ENCODE measurements around the gene SHISA9. TPM values are rescaled to one million over a fixed set of nuclear protein-coding genes. Genes with fewer than 3 reads are reported as not detected.

The SHISA9 gene
- total and polyA plus RNA-seq, 8 donors: 0.15 to 1.3 (median 0.38) TPM; not detected in 4

DNA sequence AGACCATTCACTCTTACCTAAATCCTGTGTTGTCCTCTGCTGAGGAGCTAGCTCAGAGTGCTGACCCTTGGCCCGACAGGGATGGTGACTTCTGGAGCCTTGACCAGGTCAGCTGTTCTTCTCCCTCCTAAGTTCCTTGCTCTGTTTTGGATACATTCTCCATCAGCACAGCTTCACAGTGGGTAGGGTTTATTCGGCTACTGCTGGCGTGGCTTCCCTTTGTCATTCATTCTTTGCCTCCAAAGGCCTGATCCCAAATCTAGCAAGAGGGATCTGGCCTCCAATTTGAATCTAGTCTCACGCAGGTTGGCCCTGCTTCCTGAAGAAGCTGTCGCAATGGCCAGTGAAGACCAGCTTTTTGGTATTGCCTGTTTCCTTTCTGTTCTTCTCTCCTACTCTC, 116.6 kb downstream of the SHISA9 start:
- Histone ChIP-seq H3K27ac (no peak overlapping the region), H3K4me3 (no peak overlapping the region), H3K9me3 (no peaks in the 10 kb centered on the region), H3K36me3 (no peaks in the 10 kb centered on the region), H3K27me3 (peaks cover 0 to 3% (median 0%) of the 10 kb centered on the region in 3 donors), H3K4me1 (no peaks in the 10 kb centered on the region)
- 71 to 77% (median 72%) methylated on average over 5 of the region's 5 CpGs for WGBS, 5 donors
- TF ChIP-seq POLR2AphosphoS5 (IDR thresholded peaks at IDR 0.05): no peak
- no peak for TF ChIP-seq POLR2A (IDR thresholded peaks at IDR 0.05)
- TF ChIP-seq, protein P1, sequence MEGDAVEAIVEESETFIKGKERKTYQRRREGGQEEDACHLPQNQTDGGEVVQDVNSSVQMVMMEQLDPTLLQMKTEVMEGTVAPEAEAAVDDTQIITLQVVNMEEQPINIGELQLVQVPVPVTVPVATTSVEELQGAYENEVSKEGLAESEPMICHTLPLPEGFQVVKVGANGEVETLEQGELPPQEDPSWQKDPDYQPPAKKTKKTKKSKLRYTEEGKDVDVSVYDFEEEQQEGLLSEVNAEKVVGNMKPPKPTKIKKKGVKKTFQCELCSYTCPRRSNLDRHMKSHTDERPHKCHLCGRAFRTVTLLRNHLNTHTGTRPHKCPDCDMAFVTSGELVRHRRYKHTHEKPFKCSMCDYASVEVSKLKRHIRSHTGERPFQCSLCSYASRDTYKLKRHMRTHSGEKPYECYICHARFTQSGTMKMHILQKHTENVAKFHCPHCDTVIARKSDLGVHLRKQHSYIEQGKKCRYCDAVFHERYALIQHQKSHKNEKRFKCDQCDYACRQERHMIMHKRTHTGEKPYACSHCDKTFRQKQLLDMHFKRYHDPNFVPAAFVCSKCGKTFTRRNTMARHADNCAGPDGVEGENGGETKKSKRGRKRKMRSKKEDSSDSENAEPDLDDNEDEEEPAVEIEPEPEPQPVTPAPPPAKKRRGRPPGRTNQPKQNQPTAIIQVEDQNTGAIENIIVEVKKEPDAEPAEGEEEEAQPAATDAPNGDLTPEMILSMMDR (IDR thresholded peaks at IDR 0.05): no peak
- no peak for TF ChIP-seq EP300 (IDR thresholded peaks at IDR 0.05)
- no peak for DNase-seq
- intact Hi-C loops (cut with DNase I; ENCODE audit: low total_unique reads): no loop called here

GRCh38 chr16:13021996-13022395, 120.6 kb downstream of the SHISA9 start:
- Histone ChIP-seq H3K27me3 (no peaks in the 10 kb centered on the region), H3K36me3 (no peaks in the 10 kb centered on the region), H3K4me3 (no peak overlapping the region), H3K4me1 (no peaks in the 10 kb centered on the region), H3K27ac (no peak overlapping the region), H3K9me3 (peaks cover 0 to 14% (median 5%) of the 10 kb centered on the region in 4 donors)
- DNase-seq: no peak
- no peak for TF ChIP-seq EP300 (IDR thresholded peaks at IDR 0.05)
- TF ChIP-seq POLR2AphosphoS5 (IDR thresholded peaks at IDR 0.05): no peak
- no peak for TF ChIP-seq POLR2A (IDR thresholded peaks at IDR 0.05)
- TF ChIP-seq, protein P1 (IDR thresholded peaks at IDR 0.05): no peak
- intact Hi-C loops (cut with DNase I; ENCODE audit: low total_unique reads): no loop called here
- 77 to 89% (median 83%) methylated on average over 7 of the region's 7 CpGs for WGBS, 5 donors

- intact Hi-C loops (cut with DNase I; ENCODE audit: low total_unique reads): no loop called here
- H3K4me1 ChIP-seq: no peaks in the 10 kb centered on the region
Observed at GRCh38 chr16:13029786-13030185, 128.4 kb downstream of the SHISA9 start.

DNA sequence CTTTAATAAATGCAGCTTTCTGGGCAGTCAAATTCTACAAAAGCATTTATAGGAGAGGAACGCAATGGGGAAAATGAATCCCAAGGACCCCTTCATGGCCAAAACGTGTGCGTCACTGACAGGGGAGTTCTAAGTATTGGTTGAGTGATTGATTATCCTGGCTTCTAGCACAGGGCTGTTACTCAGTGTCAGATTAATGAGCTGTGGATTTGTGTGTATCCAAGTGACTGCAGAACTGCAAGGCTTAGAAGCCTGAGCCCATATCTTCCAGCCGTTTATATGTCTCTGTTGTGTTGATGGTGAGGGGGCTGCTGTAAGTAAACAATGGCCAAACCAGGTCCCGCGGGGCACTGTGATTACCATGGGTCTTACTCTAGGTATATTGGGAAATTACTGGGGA, 129.4 kb downstream of the SHISA9 start:
- intact Hi-C loops (cut with DNase I; ENCODE audit: low total_unique reads): no loop called here

More at GRCh38 chr16:13029786-13030185, 128.4 kb downstream of the SHISA9 start:
- DNase-seq: no peak
- TF ChIP-seq POLR2A (IDR thresholded peaks at IDR 0.05) (no peak), EP300 (IDR thresholded peaks at IDR 0.05) (no peak), POLR2AphosphoS5 (IDR thresholded peaks at IDR 0.05) (no peak)
- TF ChIP-seq, protein P1 (IDR thresholded peaks at IDR 0.05): no peak
- Histone ChIP-seq H3K36me3 (no peaks in the 10 kb centered on the region), H3K9me3 (peaks cover 0 to 10% (median 4%) of the 10 kb centered on the region in 4 donors), H3K27ac (no peak overlapping the region), H3K4me3 (no peak overlapping the region), H3K27me3 (no peaks in the 10 kb centered on the region)
- WGBS, 5 donors: 55 to 69% (median 63%) methylated on average over 5 of the region's 5 CpGs

More for the DNA sequence above, 129.4 kb downstream of the SHISA9 start:
- DNase-seq: no peak
- TF ChIP-seq EP300 (IDR thresholded peaks at IDR 0.05) (no peak), POLR2AphosphoS5 (IDR thresholded peaks at IDR 0.05) (no peak), POLR2A (IDR thresholded peaks at IDR 0.05) (no peak)
- TF ChIP-seq, protein P1 (IDR thresholded peaks at IDR 0.05): no peak
- Histone ChIP-seq H3K9me3 (peaks cover 0 to 10% (median 4%) of the 10 kb centered on the region in 4 donors), H3K4me1 (no peaks in the 10 kb centered on the region), H3K27ac (no peak overlapping the region), H3K36me3 (no peaks in the 10 kb centered on the region), H3K4me3 (no peak overlapping the region), H3K27me3 (no peaks in the 10 kb centered on the region)
- WGBS, 5 donors: 33 to 55% (median 41%) methylated on average over 6 of the region's 6 CpGs

All from stomach (tissue), 9 donors.